HepG2 (cell line): Measurements from ENCODE around the gene SMARCA2. TPM values are rescaled to one million over a fixed set of nuclear protein-coding genes. Genes with fewer than 3 reads are reported as not detected.
A peak's percentile ranks its signal among the peaks of the same experiment; 100 is the strongest.

Source experiments
- E2F5 ChIP-seq: sonication (generic); formaldehyde crosslinking; conservative IDR thresholded peaks from 2 replicates; pipeline ENCODE4 v1.4.0; 2020; ENCODE audit warnings: missing genetic modification reagents
- HMGXB3 ChIP-seq: sonication (generic); formaldehyde crosslinking; IDR thresholded peaks from 2 replicates; pipeline ENCODE4 v1.4.0; 2020; ENCODE audit warnings: missing genetic modification reagents, borderline replicate concordance
- HOXA7 ChIP-seq: sonication (generic); formaldehyde crosslinking; IDR thresholded peaks from 2 replicates; pipeline ENCODE4 v1.8.1; 2022; ENCODE audit warnings: mild to moderate bottlenecking, missing genetic modification reagents, moderate library complexity
- HOXA9 ChIP-seq: sonication (generic); formaldehyde crosslinking; IDR thresholded peaks from 2 replicates; pipeline ENCODE4 v1.8.1; 2022; ENCODE audit warnings: missing genetic modification reagents, mild to moderate bottlenecking, moderate library complexity, borderline replicate concordance
- JUN ChIP-seq: sonication (generic); formaldehyde crosslinking; IDR thresholded peaks from 2 replicates; pipeline ENCODE4 v1.4.0; 2020; ENCODE audit warnings: mild to moderate bottlenecking, missing genetic modification reagents
- PCBP1 ChIP-seq: fragments of 200-400 bp; formaldehyde crosslinking; IDR thresholded peaks from 2 replicates; pipeline ENCODE4 v1.6.1; 2017; ENCODE audit warnings: mild to moderate bottlenecking, low read depth, low read length, borderline replicate concordance
- RCOR2 ChIP-seq: IDR thresholded peaks from 2 replicates; pipeline ENCODE4 v1.6.1; 2016; ENCODE audit warnings: missing biosample characterization, missing genetic modification reagents
- SATB2 ChIP-seq: sonication (generic); formaldehyde crosslinking; IDR thresholded peaks from 2 replicates; pipeline ENCODE4 v1.5.0; 2020; ENCODE audit warnings: missing genetic modification reagents
- WIZ ChIP-seq: sonication (generic); formaldehyde crosslinking; IDR thresholded peaks from 2 replicates; pipeline ENCODE4 v1.5.1; 2020; ENCODE audit warnings: mild to moderate bottlenecking, missing genetic modification reagents
- ZNF614 ChIP-seq: IDR thresholded peaks from 2 replicates; pipeline ENCODE4 v1.6.1; 2018; ENCODE audit warnings: missing biosample characterization, missing genetic modification reagents, inconsistent platforms, borderline replicate concordance
- ZSCAN29 ChIP-seq: sonication (generic); formaldehyde crosslinking; conservative IDR thresholded peaks from 2 replicates; pipeline ENCODE4 v1.4.0; 2020; ENCODE audit warnings: mild to moderate bottlenecking, missing genetic modification reagents
- polyA plus RNA-seq, 8 experiments: library from polyadenylated mRNA; depleted of rRNA in 3 of 8; stranded (reverse) in 7 of 8; unstranded in 1 of 8; fragments of >200 nt; fragmentation: Illumina TruSeq in 4 of 8; extraction: Trizol in 4 of 8; gene quantifications; 2 replicates each; pipeline versions ENCODE4 v1.2.1 to v1.2.3, GENCODE V29; 2011 to 2016; ENCODE audit warnings: low read depth in 4 of 8, missing spikeins in 1 of 8, mixed read lengths in 1 of 8; ENCODE audit not compliant: insufficient read depth in 1 of 8
- total RNA-seq, 5 experiments: library from RNA; depleted of rRNA; stranded (reverse); fragments of >200 nt; fragmentation: Illumina TruSeq; extraction: Trizol; gene quantifications; 2 replicates each; pipeline ENCODE4 v1.2.3, GENCODE V29; 2016; ENCODE audit warnings: low read depth in 1 of 5
- TF ChIP-seq, protein P1 (sequence below): sonication (generic); formaldehyde crosslinking; IDR thresholded peaks from 2 replicates; pipeline ENCODE4 v1.4.0; 2020; ENCODE audit warnings: low read depth, mild to moderate bottlenecking, missing genetic modification reagents
- TF ChIP-seq, protein P2 (sequence below): sonication (generic); formaldehyde crosslinking; IDR thresholded peaks from 2 replicates; pipeline ENCODE4 v1.4.0; 2020; ENCODE audit warnings: missing genetic modification reagents
- TF ChIP-seq, protein P3 (sequence below): sonication (generic); formaldehyde crosslinking; IDR thresholded peaks from 2 replicates; pipeline ENCODE4 v1.5.1; 2020; ENCODE audit warnings: mild to moderate bottlenecking, missing genetic modification reagents

SMARCA2 gene
- total and polyA plus RNA-seq, 2 of the 13 experiments (the other 11 are each of a cell fraction or from before 2014, with no cell fraction given) = 22.5 to 23.7 TPM

DNA sequence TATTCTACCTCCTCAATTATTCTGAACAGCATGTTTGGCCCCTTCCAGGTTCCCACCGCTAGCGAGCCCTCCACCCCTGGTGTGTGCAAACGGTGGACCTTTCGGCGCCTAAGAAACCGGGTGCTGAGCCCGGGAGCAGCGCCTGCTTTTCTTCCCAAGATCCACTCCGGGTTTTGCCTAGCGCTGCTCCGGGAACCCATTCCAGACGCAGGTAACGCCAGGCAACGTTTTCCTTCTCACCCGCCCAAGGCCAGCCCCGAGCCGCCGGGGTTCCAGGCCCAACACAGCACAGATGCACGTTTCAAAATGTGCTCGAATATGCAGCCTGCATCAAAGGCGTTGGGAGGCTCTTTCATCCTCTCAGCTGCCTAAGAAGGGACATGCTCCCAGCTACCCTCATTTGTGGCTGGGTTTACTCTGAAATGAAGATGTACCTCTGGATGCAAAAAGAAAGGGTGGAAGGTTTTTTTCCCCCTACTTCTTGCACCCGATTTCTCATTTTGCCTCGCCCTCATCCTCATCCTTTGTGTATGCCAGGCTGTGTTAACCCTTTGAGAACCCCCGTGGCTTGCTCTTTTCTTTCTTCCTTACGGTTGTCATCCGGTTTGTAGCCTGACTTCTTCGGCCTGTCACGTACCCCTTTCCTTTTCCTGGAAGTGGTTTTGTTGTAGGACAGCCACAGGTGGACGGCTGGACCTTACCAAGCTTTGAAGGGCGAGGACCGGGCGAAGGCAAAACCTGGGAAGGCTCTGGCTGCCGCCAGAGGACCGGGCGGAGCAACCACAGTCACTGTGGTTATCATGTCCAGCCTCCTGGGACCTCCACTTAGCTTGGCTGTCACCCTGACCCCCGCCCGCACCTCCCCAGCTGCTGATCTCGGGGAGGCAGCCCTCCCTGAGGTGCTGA is 226.9 kb downstream of the SMARCA2 start (continued):
- TF ChIP-seq SATB2 (CRISPR knock-in tag) (peak; percentile 14; the same call in 1 of the 2 replicates), E2F5 (CRISPR knock-in tag) (no peak), HMGXB3 (CRISPR knock-in tag) (peak; percentile 45; the same call in 1 of the 2 replicates), JUN (CRISPR knock-in tag) (no peak), ZSCAN29 (CRISPR knock-in tag) (0 out of 2 replicates have a peak, but pooled peaks have one; percentile 44), ZNF614 (0 out of 2 replicates have a peak, but pooled peaks have one; percentile 44), HOXA7 (CRISPR knock-in tag) (0 out of 2 replicates have a peak, but pooled peaks have one; percentile 65), HOXA9 (0 out of 2 replicates have a peak, but pooled peaks have one; percentile 46), WIZ (no peak), RCOR2 (0 out of 2 replicates have a peak, but pooled peaks have one; percentile 24), PCBP1 (0 out of 2 replicates have a peak, but pooled peaks have one; percentile 56)
- TF ChIP-seq, protein P1, sequence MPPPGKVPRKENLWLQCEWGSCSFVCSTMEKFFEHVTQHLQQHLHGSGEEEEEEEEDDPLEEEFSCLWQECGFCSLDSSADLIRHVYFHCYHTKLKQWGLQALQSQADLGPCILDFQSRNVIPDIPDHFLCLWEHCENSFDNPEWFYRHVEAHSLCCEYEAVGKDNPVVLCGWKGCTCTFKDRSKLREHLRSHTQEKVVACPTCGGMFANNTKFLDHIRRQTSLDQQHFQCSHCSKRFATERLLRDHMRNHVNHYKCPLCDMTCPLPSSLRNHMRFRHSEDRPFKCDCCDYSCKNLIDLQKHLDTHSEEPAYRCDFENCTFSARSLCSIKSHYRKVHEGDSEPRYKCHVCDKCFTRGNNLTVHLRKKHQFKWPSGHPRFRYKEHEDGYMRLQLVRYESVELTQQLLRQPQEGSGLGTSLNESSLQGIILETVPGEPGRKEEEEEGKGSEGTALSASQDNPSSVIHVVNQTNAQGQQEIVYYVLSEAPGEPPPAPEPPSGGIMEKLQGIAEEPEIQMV (CRISPR knock-in tag) = peak; percentile 42; the same call in 1 of the 2 replicates
- TF ChIP-seq, protein P2, sequence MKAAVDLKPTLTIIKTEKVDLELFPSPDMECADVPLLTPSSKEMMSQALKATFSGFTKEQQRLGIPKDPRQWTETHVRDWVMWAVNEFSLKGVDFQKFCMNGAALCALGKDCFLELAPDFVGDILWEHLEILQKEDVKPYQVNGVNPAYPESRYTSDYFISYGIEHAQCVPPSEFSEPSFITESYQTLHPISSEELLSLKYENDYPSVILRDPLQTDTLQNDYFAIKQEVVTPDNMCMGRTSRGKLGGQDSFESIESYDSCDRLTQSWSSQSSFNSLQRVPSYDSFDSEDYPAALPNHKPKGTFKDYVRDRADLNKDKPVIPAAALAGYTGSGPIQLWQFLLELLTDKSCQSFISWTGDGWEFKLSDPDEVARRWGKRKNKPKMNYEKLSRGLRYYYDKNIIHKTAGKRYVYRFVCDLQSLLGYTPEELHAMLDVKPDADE (CRISPR knock-in tag) = 0 out of 2 replicates have a peak, but pooled peaks have one; percentile 45
- TF ChIP-seq, protein P3, sequence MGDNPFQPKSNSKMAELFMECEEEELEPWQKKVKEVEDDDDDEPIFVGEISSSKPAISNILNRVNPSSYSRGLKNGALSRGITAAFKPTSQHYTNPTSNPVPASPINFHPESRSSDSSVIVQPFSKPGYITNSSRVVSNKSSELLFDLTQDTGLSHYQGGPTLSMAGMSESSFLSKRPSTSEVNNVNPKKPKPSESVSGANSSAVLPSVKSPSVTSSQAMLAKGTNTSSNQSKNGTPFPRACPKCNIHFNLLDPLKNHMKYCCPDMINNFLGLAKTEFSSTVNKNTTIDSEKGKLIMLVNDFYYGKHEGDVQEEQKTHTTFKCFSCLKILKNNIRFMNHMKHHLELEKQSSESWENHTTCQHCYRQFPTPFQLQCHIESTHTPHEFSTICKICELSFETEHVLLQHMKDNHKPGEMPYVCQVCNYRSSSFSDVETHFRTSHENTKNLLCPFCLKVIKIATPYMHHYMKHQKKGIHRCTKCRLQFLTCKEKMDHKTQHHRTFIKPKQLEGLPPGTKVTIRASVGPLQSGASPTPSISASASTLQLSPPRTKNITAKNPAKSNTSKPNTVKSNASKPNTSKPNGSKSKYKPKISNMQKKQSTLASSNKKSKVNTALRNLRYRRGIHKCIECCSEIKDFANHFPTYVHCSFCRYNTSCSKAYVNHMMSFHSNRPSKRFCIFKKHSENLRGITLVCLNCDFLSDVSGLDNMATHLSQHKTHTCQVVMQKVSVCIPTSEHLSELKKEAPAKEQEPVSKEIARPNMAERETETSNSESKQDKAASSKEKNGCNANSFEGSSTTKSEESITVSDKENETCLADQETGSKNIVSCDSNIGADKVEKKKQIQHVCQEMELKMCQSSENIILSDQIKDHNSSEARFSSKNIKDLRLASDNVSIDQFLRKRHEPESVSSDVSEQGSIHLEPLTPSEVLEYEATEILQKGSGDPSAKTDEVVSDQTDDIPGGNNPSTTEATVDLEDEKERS (CRISPR knock-in tag) = peak; percentile 63; the same call in 1 of the 2 replicates
